A673 (cell line): ENCODE data around the gene RAD51AP2.

Experiments
- EZH2 ChIP-seq: fragments of 200-600 bp; sonication (generic); IDR thresholded peaks from 2 replicates; pipeline ENCODE4 v1.6.1; 2017; ENCODE audit warnings: borderline replicate concordance, low read depth, mild to moderate bottlenecking, mixed read lengths, antibody characterized with exemption, low read length; ENCODE audit not compliant: poor library complexity, severe bottlenecking
- TF ChIP-seq, protein P1 (sequence below): fragments of 300-800, 200-600 bp; sonication (generic); conservative IDR thresholded peaks from 2 replicates; pipeline ENCODE4 v1.5.1; 2017; ENCODE audit warnings: low read depth, mild to moderate bottlenecking, antibody characterized with exemption, low read length, moderate library complexity, mixed read lengths

DNA sequence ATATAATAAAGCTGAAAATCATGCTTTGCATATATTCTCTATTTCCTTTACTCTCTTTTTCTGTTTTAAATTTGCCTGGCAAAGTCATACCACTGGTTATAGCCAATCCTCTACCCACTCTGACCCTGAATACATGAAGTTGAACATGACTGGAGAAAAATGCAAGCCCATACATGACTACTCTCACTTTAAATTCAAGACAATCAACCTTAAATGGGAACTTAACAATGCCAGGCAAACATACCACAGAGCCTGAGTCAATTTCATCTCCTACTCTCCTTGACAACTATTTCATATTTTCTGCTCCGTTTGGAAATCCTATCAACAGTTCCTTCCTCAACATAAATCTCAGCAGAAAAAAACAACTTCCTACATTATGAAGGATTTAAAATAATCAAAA, 22.6 kb downstream of the RAD51AP2 start:
- TF ChIP-seq, protein P1, sequence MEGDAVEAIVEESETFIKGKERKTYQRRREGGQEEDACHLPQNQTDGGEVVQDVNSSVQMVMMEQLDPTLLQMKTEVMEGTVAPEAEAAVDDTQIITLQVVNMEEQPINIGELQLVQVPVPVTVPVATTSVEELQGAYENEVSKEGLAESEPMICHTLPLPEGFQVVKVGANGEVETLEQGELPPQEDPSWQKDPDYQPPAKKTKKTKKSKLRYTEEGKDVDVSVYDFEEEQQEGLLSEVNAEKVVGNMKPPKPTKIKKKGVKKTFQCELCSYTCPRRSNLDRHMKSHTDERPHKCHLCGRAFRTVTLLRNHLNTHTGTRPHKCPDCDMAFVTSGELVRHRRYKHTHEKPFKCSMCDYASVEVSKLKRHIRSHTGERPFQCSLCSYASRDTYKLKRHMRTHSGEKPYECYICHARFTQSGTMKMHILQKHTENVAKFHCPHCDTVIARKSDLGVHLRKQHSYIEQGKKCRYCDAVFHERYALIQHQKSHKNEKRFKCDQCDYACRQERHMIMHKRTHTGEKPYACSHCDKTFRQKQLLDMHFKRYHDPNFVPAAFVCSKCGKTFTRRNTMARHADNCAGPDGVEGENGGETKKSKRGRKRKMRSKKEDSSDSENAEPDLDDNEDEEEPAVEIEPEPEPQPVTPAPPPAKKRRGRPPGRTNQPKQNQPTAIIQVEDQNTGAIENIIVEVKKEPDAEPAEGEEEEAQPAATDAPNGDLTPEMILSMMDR, result no peak
- TF ChIP-seq EZH2, result no peak
